NCI-H524 treated with DMSO at 0.1 percent for 48 hours (cell line): ENCODE data around the gene CCDC197.

ENCODE experiments used
- DNase-seq: peaks from one replicate; lab custom pipeline; 2025; lab: John Stamatoyannopoulos, UW

CCDC197 gene

DNA sequence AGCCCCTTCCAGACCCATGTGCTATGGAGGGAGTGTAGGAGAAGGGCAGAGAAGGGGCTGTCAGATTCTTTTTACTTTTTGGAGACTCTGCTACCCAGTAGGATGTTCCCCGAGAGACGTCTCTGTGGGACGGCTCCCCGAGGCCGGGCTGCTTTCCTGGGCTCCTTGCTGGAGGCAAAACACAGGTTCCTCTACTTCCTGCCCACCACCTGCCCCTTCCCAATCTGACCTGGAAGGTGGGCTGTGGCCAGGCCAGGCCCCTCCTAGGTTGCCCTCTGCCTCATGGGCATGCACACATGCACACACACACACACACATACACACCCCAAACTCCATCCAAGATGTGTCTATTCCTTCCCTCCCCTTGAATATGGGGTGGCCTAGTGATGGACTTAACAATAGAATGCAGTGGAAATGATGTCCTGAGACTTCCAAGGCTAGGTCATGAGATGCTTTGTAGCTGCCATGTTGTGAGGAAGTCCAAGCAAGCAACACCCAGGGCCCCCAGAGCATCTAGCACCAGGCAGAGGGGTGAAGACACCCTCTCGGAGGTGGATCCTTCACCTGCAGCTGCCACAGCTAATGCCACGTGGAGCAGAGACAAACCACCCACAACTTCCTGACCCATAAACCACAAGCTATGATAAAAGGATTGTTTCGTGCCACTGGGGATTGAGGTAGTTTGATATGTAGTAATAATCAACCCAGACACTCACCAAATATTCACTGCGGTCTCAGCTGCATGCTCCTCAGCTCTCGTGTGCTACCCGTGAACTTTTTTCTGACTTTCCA lies 19.1 kb upstream of the CCDC197 start:
- no peak for DNase-seq

DNA sequence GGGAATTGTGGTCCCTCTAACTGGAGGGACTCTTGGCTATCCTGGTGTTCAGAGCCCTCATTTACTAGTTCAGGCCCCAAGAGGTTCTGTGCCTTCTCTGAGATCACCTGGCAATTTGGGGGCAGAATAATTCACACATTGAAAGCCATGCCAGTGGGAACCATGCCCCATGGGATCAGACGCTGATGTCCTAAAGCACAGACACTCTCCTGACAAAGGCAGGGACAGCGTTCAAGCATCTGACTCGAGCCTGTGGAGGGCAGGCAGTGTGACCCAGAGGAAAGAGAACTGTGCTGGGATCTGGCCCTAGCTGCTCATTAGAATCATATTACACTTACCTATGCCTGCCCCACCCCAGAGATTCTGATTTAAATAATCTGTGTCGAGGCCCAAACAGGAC lies 18.4 kb upstream of the CCDC197 start:
- DNase-seq: no peak

DNA sequence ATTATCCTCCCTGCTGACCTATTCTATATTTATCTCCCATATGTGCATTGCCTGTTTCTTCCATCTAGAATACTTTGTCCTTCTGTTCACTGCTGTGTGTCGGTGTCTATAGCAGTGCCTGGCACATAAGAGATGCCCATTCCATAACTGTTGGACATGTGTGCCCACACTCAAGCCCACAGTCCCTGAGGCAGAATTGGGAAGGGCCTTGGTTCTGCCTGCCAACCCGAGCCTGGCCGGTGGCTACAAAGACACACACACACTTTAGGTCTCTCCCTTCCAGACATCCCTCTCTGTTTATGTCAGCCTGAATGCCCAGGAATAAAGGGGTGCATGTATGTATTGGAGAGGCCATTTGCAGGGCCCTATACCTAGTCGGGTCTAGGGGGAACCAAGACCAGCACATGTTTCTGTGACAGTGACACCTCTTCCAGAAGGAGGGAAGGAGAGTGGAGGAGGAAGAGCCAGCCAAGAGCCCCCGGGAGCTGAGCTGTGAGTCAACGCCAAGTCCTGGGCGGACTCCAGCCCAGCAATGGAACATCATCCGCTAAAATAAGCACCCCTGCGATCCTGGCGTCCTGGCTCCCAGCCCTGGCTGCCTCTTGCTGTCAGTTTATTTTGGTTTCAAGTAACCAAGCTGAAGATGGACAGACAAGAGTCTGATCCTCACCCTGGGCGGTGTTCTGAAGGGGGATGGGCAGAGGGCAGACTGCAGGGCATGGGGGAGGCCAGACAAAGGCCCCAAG lies 16.5 kb upstream of the CCDC197 start:
- no peak for DNase-seq

DNA sequence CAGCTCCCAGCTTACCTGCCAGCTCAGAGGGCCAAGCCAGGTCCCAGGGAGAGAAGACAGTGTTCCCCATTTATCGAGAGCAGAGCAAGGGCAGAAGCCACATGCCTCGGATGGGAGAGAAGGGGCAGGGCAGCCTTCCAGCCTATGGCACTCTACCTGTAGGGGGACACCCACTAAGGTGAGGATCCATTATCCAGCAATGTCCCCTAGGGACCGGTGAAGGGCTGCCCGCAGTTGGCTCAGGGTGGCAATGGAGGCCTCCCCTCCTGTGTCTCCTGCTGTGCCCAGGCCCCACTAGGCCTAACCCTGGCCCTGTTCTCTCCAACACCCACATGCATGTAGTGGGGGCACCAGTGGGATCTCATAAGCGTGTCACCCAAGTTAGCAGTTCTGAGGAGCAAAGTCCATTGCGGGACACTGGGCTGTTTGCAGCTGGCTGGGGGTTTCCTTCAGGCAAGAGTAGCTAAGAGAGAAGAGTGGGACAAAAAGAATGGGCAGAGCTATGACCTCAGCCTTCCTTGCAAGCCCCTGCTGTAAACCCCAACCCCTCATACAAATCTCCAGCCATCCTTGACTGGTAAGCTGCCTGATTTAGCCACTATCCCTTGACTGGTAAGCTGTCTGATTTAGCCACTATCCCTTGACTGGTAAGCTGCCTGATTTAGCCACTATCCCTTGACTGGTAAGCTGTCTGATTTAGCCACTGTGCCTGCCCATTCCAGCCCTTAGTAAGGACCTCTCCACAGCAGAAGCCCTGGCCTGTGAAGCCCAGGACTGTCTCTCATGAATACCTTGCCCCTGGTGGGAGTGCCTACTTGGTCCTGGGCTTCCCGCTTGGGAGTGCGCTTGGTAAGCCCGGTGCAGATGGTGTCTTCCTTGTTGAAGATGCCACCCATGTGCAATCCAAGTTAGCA lies 15.5 kb upstream of the CCDC197 start:
- DNase-seq: no peak

DNA sequence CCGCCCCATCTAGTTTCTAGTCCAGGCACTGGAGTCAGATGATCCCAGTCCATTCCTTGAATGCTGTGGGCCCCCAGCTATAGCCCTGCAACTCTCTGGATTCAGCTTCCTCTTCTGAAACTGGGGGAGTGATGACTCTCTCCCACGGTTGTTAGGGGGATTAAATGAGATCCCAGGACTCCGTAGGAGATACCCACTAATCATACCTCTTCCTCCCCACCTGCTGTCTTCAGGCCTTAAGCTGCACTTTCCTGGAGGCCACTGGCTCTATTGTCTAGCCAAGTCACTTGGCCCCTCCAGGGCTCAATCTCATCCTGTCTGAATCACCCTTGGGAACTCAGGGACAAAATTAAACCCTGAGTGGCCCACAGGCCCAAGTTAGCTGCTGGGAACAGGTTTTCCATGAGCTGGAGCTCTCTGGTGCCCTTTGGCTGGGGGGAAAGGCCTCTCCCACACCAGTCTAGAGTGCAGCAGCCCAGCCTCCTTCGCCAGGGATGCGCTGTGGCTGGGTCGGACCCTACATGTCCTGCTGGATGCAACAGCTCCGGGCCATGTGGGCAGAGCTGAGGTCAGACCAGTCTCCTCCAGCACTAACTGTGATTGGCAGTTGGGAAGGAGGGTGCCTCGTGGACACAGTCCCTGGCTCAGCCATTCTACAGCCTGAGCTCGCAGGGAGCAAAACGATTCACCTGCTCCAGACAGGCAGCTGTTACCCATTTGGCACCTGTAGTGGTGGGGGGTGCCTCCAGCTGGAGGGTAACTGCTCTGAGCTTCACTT lies 14.7 kb upstream of the CCDC197 start:
- no peak for DNase-seq

DNA sequence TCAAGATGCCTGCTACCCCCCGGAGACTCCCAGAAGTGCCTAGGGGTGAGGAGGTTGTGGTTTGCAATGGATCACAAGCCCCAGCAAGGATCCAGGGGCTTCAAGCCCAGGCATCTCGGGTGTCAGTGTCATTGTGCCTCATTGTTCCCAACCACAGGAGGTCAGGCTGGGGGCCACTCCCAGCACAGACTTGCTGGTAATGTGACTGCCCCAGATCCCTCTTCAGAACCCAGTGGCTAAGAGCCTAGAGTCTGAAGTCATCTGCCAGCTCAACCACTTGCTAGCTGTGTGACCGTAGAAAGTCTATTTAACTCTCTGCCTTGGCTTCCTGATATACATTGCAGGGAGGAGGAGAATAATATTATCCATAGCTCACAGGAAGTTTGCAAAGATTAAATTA lies 13.0 kb upstream of the CCDC197 start:
- DNase-seq: no peak

DNA sequence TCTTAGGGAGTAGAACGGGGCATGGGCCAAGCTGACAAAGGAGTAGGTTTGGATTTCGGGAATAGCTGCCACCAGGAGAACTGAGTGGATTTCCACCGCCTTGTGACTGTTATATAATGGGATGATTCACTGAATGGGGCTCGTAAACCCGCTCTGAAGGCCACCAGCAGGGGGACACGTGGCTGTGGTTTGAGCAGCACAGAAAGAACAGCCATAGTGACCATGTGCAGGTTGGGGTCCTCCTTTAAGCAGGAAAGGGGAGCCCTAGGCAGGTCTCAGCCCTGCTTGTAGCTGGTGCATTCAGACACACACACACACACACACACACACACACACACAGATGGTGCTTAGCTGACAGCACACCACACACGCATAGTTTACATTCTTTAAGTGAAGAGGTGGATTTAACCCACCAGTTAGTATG lies 12.1 kb upstream of the CCDC197 start:
- no peak for DNase-seq

DNA sequence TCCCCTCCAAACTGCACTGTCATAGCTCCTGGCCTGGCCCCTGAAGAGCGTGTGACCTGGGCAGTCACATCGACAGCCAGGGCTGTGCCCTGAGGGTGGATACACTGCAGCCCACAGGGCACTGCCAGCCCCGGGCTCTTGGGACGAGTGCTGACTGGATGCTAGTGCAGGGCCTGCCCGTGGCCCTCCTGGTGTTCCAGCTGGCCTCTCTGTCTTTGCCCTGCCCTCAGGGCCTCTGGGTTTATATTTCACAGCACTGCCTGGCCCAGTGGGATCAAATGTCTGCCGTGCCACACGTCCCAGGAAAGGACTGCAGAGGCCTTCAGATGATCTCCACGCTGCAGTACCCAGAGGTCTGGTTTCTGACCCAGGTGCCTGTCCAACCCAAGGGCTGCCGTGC lies 10.1 kb upstream of the CCDC197 start:
- DNase-seq: no peak

DNA sequence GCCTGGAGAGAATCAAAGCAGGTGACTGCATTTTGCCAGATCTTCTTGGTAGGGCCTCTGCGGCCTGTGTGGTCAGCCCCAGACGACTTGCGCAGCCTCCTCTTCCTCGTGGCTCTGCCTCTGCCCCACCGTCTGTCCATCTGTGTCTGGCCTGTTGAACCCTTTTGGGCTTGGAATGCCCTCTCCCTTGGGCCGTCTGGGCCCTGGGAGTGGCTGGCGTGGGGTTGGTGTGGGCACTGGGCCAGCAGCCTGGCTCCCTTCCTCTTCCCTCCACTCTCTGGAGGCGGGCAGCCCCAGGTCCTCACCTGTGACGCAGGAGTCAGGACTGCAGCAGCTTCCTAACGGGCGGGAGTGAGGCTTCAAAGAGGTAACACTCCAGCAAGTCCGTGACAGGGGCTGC lies 9.7 kb upstream of the CCDC197 start:
- no peak for DNase-seq

DNA sequence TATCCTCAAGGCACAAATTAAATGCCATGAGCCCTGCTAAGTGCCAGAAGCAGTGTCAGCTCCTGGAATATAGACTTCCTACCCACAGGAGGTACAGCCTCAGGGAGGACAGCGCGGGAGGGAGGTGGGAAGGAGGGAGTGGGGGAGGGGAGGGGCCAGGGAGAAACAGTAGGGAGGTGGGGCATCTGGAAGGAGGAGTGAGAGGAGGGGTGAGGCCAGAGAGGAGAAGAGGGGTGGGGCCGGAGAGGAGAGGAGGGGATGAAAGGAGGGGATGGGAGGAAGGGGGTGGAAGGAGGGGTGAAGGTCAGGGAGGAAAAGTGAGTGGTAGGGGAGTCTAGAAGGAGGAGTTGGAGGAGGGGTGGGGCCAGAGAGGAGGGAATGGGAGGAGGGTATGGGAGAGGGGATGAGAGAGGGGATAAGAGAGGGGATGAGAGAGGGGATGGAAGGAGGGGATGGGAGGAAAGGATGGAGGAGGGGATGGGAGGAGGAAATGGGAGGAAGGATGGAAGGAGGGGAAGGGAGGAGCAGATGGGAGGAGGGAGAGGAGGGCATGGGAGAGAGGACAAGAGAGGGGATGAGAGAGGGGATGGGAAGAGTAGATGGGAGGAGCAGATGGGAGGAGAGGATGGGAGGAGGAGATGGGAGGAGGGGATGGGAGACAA lies 9.2 kb upstream of the CCDC197 start:
- no peak for DNase-seq

DNA sequence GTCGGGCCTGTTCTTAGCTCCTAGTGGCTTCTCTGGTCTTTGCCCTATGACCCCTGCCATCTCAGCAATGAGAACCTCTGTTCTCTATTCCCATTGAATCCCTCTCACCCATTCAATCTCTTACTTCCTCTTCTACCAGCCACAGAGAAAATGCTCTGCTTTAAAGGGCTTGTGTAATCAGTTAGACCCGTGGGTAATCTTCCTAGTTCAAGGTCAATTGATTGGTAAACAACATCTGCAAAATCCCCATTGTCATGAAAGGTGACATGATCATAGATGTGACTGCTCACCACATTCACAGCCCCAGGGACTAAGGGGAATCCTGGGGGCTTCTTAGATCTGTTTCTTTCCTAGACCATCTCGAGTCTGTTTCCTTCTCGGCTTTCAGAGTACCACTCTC lies 7.2 kb upstream of the CCDC197 start:
- no peak for DNase-seq

DNA sequence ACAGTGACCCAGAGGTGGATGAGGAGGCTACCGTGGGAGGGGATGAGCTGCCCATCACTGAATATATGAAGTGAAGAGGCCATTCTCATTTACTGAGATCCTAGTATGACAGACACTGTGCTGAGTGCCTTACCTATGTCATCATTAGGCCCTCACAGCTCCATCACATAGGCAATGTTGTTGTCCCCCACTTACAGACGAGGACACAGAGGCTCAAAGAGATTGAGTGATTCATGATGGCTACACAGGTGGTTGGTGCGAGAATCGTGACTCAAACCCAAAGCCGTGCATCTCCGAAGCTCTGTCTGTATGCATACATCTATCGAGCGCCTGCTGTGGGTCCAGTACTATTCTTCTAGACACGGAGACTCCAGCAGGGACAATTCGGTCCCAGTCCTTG lies 5.9 kb upstream of the CCDC197 start:
- no peak for DNase-seq

DNA sequence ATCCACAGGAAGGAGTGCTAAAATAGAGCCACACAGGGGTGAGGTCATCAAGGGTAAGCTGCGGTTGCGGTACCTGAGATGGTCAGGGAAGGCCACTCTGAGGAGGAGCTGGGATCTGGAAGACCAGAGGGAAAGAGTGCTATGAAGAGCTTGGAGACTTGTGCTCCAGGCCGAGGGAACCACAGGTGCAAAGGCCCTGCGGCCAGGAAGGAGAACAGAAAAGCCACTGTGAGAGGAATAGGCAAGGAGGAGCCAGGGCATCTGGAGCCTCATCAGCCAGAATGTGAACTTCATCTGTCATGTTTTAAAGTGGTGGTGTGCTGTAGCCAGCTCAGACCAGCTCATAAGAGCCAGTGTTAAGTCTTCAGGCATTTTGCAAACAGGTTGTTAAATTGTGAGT lies 5.5 kb upstream of the CCDC197 start:
- DNase-seq: no peak

DNA sequence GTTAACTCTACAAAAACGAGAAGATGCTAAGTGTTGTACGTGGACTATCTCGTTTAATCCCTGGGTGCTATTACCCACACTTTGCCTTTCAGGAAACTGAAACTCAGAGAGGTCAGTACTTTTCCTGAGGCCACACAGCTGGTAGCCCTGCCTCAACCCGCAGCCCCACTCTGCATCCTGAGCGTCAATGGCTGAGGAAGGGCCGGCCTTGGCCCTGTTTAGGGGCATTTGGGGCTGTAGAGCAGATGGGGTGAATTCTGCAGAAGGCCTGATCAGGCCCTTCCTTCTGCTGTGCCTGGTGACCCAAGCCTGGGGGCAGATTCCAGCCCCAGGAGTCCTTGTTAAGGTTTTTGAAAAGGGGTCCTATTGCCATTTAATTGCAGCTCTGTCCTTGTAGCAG lies 3.7 kb upstream of the CCDC197 start:
- DNase-seq: no peak

DNA sequence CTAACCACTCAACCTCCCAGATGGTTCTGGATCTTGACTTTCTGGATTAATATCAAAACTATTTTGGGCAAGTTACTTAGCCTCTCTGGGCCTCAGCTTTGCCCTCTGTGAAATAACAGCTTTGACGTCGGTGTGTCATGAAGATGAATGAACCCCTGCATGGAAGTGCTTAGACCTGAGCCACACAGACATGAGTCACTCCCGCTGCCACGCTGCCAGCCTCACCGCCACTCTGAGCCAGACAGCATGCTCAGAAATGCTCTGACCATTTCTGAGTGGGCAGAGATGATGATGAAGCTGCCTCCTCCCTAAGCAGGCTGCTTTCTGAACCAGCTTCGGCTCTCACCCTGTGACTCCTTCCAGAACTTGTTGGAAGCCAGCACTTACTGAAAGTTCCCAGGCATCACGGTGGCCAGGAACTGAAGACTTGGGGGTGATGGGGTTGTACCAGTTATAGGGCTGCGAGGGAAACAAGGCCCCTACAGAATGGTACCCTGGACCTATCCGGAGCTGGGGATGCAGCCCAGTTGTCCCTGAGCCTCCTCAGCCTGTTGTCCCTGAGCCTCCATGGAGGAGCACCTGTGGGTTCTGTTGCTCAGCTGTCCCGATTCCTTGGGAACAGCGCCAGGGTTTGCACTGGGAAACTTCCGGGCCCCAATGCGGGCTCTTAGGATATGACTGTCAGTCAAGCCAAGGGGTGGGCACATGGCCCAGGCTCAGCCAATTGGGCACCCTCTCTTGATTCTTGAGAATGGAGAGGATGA lies 2.0 kb upstream of the CCDC197 start:
- DNase-seq: no peak

DNA sequence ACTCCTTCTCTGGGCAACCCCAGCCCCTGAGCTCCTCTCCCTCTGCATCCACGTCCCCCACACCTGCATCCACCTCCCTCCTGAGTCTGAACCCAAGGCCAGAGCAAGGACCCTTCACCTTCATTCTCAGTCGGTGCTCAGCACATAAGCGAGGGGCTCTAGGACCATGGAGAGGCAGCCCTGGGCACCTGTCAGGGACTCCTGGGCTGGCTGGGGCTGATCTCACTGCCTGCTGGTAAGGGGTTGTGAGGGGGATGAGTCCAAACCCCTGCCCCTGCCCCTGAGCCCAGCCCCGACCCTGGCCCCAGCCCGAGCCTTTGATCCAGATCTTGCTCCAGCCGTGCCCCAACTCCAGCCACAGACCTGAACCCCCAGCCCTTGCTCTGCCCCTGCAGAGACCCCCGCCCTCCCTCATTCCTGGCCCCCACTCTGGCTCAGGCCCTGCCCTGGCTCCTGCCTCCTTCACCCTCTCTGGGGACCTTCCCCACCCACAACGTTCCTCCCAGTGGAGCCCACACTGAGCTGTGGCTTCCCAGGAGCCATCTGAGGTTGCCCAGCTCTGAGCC lies 888 bp upstream of the CCDC197 start:
- DNase-seq: no peak

DNA sequence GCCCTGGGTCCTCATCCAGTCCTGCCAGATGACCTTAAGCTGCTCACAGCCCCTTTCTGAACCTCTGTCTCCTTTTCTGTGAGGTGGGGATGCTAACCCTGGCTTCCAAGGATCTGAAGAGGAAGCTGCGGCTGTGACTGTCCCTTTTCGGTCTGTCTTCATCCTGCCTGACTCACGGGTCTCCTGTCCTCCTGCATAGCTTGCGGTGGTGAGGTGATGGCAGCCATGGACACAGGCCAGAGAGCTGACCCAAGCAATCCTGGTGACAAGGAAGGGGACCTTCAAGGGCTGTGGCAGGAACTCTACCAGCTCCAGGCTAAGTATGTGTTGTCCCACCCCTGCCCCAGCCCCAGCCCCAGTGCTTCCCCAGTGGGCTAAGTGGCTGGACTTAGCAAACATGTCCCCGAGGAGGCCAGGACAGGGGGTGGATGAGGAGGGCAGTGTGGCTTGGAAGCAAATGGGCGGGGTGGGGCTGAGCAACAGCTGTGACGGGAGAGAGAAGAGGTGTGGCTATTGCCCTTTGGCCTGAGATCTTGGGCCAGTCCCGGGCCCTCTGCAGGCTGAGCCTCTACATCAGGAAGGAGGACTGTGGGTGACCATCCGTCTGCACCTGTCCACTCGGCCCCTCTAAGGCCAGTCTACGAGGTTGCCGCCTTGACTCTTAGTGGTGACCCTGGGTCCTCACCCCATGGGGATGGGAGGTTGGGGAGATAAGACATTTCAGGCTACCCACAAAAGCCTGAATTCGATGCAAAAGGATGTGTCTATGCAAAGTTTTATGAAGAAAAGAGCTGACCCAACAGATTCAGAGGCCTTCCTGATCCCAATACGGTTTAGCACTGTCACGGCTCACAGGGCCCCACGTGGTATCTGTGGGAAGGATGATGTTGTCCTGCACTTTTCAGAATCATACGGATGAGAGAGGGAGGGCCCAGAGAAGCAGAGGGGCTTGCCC lies 1.1 kb downstream of the CCDC197 start:
- DNase-seq: no peak

DNA sequence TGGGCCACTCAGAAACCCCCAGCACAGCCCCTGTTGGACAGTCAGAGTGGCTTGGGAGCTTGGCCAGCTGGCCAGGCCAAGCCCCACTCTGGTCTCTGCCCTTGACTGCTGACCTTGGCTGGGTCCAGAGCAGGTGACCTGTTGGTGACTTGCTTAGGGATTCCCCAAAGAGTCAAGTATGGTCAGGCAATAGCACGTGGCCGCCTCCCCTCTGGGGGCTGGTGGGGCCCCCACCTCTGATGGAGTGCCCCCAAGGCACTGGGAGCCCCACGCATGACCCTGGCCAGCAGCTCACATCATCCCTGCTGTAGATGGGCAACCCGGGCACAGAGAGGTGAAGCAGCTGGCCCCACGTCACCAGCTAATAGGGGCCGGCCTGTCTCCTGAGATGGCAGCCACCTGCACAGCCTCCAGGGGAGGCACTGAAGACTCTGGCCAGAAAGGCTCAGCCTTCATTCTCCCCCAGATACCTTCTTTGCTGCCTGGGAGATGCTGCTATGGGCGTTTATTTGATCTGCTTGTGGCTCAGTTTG lies 1.8 kb downstream of the CCDC197 start:
- no peak for DNase-seq

DNA sequence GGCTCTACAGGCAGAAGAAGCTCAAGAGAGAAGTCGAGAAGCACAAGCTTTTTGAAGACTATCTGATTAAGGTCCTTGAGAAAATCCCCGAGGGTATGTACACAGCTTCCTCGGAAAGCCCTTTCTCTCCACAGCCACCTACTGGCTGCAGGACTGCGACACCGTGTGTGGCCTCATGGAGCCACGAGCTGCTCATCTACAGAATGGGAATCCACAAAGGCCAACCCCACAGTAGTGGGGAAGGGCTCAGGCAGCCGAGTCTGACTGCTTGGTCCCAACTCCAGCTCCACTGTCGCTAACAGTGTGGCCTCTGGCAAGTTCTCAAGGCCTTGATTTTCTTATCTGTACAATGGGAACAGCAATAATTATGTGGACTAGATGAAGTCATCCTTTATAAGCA lies 2.5 kb downstream of the CCDC197 start:
- DNase-seq: no peak
